Measurements from ENCODE around the gene PPM1H.
A peak's percentile ranks its signal among the peaks of the same experiment; 100 is the strongest.

The PPM1H gene

DNA sequence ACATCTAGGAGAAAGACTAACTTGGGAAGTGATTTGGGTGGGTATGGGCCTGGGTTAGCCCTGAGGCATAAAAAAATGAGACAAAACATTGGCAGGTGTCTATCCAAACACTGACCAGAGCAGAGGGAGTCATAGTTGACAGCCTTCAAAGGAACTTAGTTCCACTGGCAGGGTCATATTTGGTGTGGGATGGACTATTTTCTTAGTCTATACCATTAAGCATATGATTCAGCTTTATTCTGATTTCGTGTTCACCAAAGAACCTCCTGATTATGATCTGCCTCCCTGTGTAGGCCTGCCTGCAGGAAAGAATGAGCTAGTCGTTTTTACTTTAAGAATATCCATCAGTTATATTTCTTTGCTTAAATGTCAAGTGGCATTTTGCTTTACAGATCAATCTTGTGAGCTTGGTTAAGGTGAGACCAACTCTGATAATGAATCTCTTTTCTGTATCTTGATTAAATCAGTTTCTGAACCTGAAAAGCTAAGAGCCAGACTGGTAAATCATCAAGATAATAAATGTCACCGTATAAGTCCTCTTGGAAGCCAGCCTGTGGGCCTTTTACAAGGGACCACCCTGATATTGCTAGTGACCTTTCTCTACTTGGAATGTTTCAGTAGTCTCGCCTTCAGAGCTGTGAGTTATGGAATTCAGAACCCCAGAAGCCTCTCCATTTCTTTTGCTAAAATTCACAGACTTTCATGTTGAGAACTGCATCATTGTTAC, 285.4 kb downstream of the PPM1H start:
- DNase-seq (ENCODE audit: low spot score) = no peak

DNA sequence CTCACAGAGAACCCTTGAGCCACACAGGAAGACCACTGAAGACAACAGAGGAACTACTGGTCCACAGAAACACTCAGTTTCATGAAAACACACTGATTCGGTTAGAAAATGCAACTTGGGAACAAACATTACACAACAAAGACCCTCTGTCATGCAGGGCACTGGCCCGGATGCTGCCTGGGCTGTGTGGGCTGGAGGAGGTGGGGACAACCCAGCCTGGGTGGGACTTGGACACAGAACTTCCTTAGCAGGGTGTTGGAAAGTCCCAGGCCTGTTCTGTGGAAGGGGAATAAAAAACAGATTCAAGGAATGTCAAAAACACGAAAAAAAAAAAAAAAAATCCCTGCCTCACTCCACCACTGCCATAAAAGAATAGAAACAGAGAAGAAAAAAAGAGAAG, 287.4 kb downstream of the PPM1H start:
- no peak for DNase-seq (ENCODE audit: low spot score)

DNA sequence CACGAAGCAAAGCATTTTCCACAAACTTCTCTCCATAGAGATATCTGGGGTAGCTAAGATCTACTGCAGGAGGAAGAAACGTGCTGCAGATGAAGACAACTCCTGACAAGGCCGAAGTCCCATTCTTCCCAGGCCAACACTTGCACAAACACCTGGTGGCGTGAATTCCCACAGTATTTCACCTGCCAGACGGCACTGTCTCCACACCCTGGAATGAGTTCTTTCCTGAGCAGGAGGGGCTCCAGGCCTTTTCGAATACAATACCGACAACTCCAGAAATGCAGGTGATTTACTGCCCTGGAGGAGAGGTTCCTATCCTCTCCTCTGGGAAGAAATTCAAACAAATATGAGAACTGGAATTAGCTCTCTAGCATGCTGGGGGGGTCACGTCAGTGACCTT, 288.4 kb downstream of the PPM1H start:
- DNase-seq (ENCODE audit: low spot score) = no peak

DNA sequence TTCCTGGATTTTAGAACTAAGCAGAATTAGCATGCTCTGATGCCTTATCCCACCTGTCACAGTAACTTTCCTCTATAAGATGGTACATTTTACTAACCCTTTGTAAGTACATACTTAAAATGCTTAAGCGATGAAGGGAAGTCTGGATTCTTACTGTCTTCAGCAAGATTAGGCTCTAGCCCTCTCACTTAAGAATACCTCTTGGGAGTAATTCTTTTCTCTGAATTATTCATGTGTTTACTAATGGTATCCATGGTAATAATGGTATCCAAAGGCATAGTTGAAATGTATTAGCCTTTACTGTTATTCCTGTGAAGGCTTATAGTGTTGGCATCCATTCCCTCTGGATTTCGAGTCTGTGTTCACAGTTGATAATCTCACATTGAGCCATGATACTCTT, 291.5 kb downstream of the PPM1H start:
- no peak for DNase-seq (ENCODE audit: low spot score)

DNA sequence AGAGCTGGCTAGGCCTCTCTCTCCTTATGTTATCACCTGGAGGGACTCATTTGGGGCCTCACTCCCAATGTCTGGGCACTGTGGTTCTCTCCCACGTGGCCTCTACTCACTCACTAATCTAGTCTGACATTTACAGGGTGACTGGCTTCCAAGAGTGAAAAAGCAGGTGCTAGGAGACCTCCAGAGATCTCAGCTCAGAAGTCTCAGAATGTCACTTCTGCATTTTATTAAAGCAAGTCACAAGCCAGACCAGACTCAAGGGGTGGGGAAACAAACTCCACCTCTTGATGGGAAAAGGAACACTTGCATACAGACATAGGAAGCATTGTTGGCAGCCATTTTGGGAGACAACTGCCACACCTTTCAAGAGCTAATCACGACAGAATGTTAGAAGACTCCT, 292.5 kb downstream of the PPM1H start:
- DNase-seq (ENCODE audit: low spot score) = no peak

DNA sequence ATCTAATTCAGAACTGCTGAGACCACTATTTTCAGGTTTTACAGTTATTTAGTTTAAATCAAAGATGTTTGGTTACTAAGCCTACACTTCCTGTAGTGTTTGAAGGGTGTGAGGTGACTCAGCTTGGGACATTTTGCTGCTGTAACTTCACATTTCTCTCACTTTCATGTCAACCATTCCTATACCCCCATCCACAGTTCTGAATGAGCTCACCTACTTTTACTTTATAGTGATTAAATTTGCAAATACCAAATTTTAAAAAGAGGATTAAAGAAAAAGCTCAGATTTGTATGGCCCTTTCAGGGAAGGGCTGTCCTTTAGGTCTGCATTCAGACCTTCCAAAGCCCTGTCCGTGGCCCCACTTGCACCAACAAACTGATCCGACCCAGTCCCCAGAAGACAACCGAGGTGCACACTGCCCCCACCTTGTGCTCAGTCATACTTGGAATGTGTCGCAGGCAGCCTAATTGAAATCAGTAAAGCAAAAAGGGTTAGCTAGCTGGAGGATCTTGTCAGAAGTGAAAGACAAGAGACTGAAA, 294.0 kb downstream of the PPM1H start:
- DNase-seq (ENCODE audit: low spot score) = no peak

DNA sequence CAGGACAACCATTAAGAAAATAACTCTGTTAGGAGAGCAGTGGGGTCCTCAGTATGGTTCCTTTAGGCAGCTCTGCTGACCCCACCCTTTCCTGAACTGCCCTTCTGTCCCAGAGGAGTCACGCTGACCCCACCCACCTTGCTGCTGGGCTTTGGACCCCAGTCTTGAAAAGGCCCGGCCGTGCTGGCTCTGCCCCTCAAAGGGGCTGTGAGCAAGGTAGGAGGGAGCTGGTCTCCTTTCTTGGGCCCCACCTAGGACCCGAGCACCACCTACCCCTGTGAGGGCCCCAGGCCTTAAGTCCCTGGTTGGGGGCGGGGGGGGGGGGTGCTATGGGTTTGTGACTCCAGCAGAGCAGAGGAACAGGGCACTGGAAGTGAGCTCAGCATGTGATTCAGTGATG, 297.3 kb downstream of the PPM1H start:
- DNase-seq (ENCODE audit: low spot score) = no peak

DNA sequence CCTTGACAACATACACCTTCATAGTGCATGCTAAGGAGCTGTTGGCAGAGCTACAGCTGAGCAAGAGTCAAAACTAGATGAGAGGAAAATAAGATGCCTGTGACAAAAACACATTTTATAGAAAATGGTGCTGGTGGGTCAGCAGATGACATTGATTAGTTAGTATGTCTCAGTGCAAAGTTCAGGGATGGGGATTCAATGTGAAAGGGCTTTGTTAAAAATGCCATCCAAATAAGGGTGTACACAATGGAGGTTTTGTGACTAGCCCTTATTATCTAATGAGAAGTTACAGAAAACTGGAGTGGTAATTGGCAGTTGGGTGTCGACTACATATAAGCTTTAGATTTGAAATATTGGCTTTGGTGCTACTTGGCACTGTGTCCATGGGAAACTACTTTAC, 299.3 kb downstream of the PPM1H start:
- no peak for DNase-seq (ENCODE audit: low spot score)

DNA sequence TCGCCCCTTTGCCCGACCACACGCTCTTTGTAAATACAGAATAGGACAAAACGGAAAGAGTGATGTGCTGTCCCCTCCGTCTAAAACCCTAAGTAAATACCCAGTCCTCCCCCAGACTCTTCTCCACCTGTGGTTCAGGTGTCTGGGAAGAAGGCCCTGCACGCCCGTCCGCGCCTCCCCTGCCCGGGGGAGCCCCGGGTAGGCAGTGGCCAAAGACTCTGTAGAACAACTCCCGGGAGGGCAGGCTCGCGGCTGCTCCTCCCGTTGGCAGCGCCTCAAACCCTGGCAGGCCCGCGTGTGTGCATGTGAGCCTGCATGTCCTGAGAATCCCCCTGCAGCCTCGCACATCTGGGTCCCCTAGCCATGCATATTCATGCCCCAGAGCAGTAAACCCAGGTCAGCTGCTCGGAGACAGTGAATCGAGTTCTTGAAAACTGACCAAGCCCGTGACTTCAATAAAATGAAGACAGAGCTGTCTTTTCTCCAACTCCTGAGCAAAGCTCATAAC, 302.5 kb downstream of the PPM1H start:
- peak; percentile 36 for DNase-seq (ENCODE audit: low spot score)

DNA sequence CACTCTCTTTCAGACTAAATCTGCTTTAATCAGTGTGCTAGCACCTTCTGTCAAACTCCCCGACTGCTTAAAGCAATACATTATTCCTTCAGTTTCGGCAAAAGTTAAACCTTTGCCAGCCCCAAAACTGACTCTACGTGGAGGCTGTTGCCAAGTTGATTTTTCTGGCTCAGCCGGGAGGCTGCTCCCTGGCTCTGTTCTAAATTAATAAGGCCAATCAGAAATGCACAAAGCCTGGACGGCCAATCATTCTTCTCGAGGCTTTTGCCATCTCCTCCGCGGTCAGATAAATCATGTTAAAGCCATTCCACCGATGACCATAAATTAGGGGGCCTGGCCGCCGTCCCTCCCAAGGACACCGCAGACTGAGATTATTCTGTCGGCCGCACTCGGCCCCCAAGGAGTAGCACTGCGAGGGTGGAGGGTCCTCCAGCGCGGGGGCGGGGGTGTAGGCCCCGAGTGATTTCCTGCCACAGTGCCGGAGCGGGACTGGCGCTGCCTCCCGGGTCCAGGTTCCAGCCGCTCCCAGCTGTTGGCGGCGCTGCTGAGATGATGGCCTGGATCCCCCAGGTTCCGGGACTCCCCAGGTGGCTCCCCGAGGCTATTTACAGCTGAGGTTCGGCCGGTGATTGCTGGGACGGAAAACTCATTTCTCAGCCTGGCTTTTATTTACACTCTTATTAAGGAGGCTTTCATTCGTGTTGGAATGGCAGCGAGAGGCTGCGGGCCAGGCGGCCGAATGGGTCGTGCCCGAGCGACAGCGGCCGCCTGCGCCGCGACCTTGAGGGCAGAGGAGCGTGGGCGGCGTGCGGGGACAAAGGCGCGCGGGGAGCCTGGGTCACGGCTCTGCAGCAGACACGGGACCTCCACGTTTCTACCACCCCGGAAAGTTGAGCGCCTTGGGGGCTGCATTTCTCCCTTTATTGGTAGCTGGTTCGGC, 303.2 kb downstream of the PPM1H start:
- DNase-seq (ENCODE audit: low spot score) = peak; percentile 37

DNA sequence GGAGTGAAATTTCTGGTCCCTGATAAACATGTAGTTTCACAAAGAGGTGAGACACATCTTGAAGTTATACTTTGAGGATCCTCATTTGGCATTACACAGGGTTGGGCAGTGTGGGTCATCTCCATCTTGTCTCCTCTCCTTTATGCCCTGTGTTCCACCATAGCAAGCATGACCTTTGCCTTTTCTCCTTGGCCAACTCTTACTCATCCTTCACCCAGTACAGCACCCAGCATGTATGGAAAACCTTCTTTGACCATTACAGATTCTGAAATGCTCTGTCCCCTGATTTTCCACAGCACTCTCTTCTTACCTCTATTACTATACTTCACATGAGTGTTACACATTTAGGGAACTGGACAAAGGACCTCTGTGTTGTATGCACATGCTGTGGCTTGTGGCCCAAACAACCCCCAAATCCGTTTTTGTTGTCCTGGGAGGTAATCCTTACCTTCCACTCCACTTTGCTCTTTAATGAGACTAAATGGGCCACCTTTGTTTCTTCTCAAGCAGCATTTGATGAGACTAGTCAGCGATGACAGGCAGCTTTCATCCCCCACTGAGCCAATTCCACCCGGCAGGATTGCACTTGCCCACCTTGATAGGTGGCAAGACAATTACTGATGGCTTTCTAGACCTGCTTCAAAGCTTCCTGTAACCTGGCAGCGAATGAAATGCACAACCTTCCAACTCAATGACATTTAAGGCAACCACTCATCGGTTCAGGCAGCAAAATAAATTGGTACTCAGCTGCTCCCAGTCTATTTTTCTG, 304.8 kb downstream of the PPM1H start:
- DNase-seq (ENCODE audit: low spot score) = no peak

DNA sequence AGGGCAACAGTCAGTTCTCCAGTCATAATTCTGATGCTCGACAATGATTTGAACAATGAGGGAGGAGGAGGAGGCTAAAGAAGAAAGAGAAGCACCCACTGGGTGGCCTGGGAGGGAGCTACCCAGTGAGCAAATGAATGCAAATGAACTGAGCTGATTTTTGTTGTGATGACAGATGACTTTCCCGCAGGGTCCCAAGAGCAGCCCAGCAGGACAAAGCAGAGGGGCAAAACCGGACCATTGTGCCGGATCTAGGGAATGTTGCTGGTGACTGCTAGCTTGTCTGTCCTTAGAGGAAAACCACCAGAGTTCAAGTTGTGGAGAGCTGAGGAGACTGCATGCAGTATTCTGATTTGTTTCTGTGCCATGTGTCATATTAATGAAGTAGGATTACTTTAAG, 305.5 kb downstream of the PPM1H start:
- DNase-seq (ENCODE audit: low spot score) = no peak

DNA sequence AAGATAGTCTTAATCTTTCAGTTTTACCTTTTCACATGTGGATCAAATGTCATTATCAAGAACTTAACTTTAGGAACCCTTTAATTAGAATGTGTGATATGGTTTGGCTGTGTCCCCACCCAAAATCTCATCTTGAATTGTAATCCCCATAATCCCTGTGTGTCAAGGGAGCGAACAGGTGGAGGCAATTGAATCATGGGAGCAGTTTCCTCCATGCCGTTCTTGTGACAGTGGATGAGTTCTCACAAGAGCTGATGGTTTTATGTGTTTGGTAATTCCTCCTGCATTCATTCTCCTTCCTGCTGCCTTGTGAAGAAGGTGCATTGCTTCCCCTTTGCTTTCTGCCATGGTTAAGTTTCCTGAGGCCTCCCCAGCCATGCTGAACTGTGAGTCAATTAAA, 307.8 kb downstream of the PPM1H start:
- no peak for DNase-seq (ENCODE audit: low spot score)

DNA sequence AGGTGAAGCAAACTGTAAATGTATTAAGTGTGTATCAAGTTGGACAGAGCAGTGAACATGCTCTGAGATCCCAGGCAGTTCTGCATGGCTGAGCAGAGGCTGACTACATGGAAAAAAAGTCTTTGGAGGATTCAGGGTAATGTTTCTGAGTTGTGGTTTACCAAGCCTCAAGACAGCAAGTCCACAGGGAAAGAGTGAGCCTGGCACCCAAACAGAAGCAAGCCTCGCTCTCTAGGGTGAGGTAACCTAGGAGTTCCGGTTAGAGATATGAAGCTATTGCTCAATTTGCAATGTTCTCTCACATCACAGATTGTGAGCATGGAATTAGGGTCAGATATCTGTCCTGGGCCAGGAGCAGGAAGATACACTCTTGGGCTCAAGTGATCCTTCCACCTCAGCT, 309.7 kb downstream of the PPM1H start:
- DNase-seq (ENCODE audit: low spot score) = no peak

DNA sequence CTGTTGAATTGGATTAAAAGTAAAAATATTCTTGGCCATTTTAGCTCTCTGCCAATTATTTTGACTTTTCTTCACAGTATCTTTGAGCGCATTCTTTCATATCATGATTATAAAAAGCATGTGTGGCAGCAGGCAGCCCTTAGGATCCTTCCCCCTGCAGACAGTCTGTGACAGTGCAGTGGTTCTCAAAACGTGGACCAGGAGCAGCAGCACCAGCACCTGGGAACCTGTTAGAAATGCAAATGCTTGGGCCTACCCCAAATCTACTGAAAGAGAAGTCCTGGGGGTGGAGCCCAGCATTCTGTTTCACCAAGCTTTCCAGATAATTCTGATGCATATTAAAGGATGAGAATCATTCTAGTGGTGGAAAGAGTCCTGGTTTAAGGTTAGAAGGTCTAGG, 312.8 kb downstream of the PPM1H start:
- DNase-seq (ENCODE audit: low spot score) = no peak

DNA sequence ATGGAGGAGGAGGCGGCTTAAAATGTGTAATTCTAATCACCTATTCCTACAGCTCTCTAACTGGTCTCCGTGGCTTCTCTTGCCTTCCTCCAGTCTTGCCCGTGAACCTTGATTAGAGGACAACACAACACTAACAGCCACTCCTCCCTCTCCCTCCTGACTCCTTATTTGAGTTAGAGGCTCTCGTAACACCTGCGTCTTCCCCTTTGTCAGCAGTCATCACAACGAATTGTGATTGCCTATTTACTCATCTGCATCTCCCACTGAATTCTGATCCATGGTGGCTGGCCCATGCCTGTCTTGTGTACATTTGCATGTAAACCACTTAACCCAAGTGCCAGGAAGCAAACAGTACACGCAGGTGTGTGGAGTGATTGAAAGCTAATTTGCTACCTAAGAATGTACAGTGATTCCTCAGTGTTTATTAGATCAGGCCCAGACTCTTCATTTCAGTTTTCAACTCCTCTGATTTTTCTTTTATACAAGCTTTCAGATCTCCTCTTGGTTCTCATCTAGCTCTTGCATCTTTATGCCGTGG, 313.8 kb downstream of the PPM1H start:
- no peak for DNase-seq (ENCODE audit: low spot score)

DNA sequence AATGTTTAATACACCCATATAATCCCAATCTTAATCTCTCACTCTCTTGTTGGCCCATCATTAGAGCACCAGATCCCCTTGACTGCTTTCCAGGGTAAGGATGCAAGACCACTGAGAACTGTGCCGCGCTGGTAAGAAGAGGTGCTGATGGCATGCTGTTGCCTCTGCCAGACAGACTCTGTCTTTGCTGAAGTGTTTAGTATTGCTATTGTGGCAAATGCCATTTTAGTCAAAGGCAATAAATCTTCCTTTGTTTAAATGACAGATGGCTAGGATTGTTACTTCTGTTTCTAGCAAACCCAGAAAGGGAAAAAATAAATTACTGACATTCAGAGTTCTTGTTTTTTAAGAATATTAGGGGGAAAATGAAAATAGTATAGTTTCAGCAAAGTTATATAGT, 316.0 kb downstream of the PPM1H start:
- DNase-seq (ENCODE audit: low spot score) = no peak

DNA sequence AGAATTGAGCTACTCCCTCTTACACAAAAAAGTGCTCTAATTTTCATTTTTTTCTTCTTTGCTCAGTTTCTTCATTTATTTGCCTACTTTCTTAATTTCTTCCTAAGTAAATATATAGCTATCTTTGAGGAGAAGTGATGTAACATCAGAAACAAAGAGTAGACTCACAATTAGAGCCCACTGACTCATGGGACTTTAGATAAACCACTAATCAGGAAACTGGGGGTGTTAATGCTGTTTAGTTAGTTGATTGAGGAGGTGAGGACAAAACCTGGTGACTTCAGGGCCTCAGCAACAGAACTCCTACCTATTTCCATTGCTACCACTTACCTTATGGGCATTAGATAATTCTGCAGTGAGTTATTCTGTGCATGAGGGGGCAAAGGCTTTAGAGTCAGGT, 316.6 kb downstream of the PPM1H start:
- no peak for DNase-seq (ENCODE audit: low spot score)

DNA sequence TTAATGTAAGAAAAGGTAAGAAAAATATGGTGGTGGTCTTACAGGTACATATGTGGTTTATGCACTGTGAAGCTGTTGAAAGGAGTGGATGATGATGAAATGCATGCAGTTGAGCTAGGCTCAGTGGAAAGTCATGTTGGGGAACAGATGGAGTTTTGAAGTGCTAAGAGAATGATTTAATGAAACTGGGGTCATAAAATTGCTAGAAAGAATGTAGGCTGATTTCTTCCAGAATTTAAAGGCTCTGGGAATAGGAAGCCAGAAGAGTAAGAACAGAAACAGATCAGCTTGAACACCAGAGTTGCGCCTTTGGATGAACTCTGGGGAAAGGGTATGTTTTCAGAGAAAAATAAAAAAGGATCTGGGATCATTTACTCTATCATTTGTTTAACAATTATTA, 321.9 kb downstream of the PPM1H start:
- no peak for DNase-seq (ENCODE audit: low spot score)

DNA sequence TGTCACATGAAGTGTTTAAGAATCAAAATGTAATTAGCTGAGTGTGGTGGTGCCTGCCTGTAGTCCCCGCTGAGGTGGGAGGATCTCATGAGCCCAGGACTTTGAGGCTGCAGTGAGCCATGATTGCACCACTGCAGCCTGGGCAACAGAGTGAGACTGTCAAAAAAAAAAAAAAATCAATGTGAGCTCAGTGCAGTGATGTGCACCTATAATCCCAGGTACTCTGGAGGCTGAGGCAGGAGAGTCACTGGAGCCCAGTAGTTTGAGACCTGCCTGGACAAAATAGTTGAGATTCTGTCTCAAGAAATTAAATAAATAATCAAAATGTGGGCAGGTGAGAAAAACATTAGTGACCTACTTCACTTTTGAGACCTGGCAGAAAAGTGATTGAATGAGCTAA, 328.3 kb downstream of the PPM1H start:
- no peak for DNase-seq (ENCODE audit: low spot score)

DNA sequence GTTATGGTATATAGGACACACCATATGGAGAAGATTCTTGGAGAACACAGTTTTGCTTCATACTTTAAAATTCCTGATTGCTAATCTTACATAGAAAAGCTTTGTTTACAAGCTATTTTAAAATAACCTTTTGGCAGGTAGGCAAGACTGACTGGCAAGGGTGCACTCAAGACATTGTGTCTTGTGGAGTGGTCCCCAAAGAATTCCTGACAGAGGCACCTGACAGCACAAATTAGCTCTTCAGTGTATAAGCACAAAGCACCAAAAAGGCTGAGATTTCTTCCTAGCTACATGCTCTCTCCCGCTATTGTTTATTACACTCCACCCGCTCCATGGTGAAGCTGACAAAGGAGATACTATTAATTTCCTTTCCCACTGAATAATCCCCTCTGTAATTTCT, 329.0 kb downstream of the PPM1H start:
- DNase-seq (ENCODE audit: low spot score) = no peak

DNA sequence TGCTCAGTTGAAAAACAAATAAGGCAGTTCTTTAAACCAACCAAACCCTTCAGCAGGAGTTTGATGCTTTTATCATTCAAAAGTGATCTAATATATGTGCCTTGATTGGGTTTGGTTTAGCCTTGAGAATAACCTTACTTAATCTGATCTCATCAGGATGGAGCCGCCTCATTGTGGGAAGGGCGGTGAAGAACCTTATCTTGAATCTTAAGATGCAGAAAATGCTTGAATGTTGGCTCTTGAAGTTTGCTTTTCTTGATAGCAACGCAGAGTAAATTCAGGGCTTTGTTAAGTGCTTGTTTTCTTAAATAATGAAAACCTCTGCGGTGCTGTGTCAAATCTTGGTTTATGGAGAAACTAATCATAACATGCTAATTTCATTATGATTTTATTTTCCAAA, 330.1 kb downstream of the PPM1H start:
- no peak for DNase-seq (ENCODE audit: low spot score)
